ENCODE data around the gene C22orf15.
"Not testable (repeated sequence)": the region's sequence is repeated elsewhere in the genome, so short reads cannot be mapped to it uniquely, and the experiment has no call there.

Gene C22orf15, protein sequence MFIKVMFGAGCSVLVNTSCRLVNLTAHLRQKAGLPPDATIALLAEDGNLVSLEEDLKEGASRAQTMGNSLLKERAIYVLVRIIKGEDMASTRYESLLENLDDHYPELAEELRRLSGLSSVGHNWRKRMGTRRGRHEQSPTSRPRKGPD

DNA sequence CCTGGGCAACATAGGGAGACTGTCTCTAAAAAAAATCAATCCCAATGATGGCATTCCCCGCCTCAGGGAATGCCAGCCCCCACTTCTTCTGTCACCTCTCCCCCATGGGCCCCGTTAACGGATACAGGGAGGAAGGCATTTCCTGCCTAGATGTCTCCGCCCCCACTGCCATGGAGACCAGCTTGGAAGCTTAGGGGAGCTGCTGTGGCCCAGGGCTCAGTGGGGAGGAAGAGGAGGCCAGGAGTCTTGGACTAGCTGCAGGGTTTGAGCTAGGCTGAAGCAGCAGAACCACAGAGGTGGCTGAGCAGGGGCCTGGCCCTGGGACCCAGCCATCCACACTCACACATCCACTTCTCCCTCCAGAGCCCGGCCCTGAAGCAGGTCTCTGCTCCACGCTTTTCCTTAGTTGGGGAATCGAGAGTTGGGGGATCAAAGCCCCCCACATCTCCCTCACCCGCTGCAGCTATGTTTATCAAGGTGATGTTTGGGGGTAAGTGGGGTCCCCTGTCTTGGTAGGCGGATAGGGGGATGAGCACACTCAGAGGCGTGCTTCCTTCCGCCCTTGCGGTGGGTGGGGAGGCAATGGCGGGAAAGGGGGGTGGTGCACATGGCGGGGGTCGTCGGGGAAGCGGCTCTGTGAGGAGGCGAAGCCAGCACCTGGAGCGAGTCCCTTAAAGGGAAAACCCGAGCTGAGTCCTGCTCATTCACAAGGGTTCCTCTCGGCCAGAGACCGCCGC lies at the start of gene C22orf15:
Gene C22orf15, plus strand, starts transcription at position 149 of the 737 bp plus-strand sequence. Its CDS starts 317 bp downstream, at position 466.
- no peak for FAIRE-seq

DNA sequence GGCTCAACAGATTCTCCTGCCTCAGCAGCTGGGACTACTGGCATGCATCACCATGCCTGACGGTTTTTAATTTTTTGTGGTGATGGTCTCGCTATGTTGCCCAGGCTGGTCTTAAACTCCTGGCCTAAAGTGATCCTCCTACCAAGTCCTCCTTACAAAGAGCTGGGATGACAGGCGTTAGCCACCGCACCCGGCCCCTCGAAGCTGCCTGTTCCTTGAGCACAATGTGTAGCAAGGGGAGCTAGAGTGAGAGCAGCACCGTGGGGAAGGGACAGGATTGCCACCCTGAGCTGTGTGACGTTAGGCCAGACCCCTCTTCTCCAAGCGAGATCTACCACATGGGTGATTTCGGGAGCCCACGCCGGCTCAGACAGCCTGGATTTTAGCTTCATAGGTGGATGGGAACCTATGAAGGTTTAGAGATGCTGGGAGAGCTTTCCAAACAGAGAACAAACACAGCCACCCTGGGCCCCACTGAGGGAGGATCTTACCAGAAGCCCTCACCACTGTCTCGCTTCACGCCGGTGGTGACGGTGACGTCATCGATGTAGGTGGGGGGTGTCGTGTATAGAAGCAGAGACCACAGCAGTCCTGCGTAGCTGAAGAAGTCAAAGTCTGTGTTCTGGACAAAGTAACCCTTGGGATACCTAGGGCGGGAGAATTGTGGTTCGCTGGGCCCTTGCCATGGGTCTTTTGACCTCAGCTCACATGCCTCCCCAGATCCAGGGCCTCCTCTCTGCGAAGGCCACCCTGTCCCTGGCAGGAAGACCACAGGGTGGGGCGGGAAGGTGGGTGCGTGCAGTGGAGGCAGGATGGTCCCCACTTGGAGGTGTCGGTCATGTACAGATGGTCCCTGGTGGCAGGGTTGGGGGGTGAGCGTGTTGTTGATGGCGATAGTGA lies 48.8 kb upstream of the C22orf15 start:
- FAIRE-seq: no peak

- no peak for FAIRE-seq
These were observed 47.9 kb upstream of the C22orf15 start for GRCh38 chr22:23714596-23715578.

GRCh38 chr22:23715806-23716375 lies 46.9 kb upstream of the C22orf15 start:
- FAIRE-seq: no peak

GRCh38 chr22:23716811-23717801 lies 45.7 kb upstream of the C22orf15 start:
- FAIRE-seq: no peak

DNA sequence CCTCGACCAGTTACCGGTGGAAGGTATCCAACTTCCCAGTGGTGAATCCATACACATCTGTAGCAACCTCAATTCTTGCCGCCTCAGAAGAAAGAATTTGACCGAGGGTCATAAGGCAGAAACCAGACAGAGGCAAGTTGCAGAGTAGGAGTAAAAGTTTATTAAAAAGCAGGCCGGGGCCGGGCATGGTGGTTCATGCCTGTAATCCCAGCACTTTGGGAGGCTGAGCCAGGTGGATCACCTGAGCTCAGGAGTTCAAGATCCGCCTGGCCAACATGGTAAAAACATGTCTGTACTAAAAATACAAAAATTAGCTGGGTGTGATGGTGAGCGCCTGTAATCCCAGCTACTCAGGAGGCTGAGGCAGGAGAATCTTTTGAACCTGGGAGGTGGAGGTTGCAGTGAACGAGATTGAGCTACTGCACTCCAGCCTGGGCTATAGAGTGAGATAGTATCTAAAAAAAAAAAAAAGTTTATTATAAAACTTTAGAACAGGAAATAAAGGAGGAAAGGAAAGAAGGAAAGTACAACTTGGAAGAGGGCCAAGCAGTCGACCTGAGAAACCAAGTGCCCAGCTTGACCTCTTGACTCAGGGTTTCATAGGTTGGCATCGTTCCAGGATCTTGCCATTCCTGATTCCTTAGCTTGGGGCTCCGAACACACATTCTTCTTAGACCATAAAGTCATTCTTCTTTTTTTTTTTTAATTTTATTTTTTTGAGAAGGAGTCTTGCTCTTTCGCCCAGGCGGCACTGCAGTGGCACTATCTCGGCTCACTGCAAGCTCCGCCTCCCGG lies 44.2 kb upstream of the C22orf15 start:
- no peak for FAIRE-seq

DNA sequence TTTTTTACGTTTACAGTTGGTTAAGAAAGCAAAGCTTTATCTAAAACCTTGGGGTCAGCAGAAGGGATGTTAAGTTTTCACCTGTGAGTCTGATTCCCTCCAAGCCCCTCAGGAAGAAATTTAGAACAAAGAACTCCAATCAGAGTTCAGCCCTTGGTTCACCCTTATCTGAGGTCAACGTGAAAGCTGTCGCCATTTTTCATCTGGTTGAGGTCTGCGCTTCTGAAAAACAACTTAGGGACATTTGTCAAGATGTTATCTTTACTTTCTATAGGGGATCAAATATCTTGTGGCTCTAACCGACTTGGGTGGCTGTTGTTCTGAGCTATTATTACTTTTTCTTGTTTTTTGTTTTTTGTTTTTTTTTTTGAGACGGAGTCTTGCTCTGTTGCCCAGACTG lies 41.9 kb upstream of the C22orf15 start:
- no peak for FAIRE-seq

GRCh38 chr22:23722160-23722559 lies 40.6 kb upstream of the C22orf15 start:
- FAIRE-seq: no peak

- FAIRE-seq: no peak
These were observed 40.1 kb upstream of the C22orf15 start for GRCh38 chr22:23722724-23723123.

GRCh38 chr22:23728108-23728507 lies 34.7 kb upstream of the C22orf15 start:
- not testable (repeated sequence) for FAIRE-seq

GRCh38 chr22:23737696-23738095 lies 25.1 kb upstream of the C22orf15 start:
- no peak for FAIRE-seq

DNA sequence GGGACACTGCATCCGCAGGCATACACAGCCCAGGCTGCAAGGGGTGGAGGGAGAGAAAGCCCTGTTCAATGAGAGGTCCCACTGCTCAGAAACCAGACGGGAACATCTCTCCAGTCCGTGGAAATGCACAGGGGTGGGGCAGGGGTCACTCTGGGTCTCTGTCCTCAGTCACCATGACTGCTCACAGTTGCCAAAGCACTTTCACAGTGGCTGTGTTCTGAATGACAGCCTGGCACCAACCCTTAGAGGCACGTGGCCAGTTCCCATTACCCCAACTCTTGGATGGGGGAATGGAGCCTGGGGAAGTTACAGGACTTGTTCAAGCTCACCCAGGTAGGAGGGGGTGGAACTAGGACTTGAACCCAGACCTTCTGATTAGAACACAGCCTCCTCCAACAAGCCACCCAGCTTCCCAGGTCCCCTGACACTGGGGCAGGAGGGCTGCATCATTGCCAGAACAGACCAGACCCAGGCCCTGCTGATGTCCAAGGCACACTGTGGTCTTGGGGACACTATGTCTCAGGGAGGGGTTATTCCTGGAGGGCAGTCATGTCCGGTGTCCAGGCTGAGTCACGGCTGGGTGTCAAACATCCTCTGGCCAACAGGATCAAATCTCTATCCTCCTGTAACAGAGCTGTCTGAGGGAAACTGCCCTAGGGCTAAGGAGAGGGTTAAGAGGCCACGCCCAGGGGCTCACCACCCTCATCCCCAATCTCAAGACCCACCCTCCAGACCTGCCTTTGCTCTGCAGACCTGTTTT lies 20.1 kb upstream of the C22orf15 start:
- no peak for FAIRE-seq

GRCh38 chr22:23743303-23743705 lies 19.5 kb upstream of the C22orf15 start:
- FAIRE-seq: no peak

- FAIRE-seq: no peak
These were observed 18.8 kb upstream of the C22orf15 start for GRCh38 chr22:23744001-23744400.

DNA sequence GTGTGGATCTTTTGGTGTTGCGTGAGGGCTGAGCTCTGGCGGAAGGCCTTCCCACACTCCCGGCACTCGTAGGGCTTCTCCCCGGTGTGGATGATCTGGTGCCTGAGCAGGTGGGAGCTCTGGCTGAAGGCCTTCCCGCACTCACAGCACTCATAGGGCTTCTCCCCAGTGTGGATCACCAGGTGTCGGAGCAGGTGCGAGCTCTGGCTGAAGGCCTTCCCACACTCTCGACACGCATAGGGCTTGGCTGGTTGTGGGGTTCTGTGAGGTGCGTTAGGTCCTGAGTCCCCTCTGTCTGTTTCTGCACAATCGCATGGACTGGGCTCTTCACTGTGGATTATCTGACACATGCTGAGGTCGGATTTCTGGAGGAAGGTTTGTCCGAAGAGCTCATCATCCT lies 18.3 kb upstream of the C22orf15 start:
- FAIRE-seq: no peak

- no peak for FAIRE-seq
These were observed 17.0 kb upstream of the C22orf15 start for GRCh38 chr22:23745791-23746190.

GRCh38 chr22:23749841-23750301 lies 12.9 kb upstream of the C22orf15 start:
- FAIRE-seq: no peak

DNA sequence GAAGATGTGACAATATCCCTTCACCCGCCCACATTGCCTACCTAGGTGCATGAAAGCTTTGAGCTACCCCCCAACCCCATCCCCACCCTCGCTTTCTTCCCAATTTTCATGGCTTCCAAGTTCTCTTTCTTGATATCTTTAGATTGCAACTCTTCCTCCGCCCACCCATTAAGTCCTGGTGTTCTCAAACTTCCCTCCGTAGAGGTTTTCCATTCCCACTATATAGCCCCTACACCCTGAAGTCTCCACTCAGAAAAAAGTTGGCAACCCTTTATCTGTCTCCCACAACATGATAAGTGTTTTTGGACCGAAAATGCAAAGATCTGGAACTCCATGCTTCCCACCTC lies 12.4 kb upstream of the C22orf15 start:
- no peak for FAIRE-seq

Measured in colon (tissue), 2 donors.